Heart left ventricle (tissue), 16 donors: ENCODE data around the gene DHX57. TPM values are rescaled to one million over a fixed set of nuclear protein-coding genes. Genes with fewer than 3 reads are reported as not detected.
A peak's percentile ranks its signal among the peaks of the same experiment; 100 is the strongest.
"Not testable (repeated sequence)": the region's sequence is repeated elsewhere in the genome, so short reads cannot be mapped to it uniquely, and the experiment has no call there.

Experiments
- ATAC-seq, 4 donors: fragments of 200-7000 bp; cut with Tn5 transposase; one replicate each; pipeline ENCODE4 v1.9.1; 2020 to 2022; ENCODE audit warnings: moderate library complexity in 4 of 4, mild to moderate bottlenecking in 3 of 4, moderate number of reproducible peaks in 1 of 4
- DNase-seq, 5 donors: peaks; one replicate each; pipeline ENCODE4 v3.0.0-alpha.2; 2020
- H3K27ac ChIP-seq, 12 donors: fragments of 200-600 bp; sonication (generic) in 4 of 12; one replicate each; pipeline versions ENCODE4 v1.5.0 to v1.8.0; 2016 to 2022; ENCODE audit warnings: mild to moderate bottlenecking in 2 of 12
- H3K27me3 ChIP-seq, 9 donors: fragments of 200-600 bp; sonication (generic) in 2 of 9; one replicate each; pipeline versions ENCODE4 v1.5.1 to v1.8.0; 2016 to 2022; ENCODE audit warnings: mild to moderate bottlenecking in 3 of 9
- H3K36me3 ChIP-seq, 9 donors: fragments of 200-600 bp; sonication (generic) in 2 of 9; one replicate each; pipeline versions ENCODE4 v1.5.0 to v1.8.0; 2018 to 2022; ENCODE audit warnings: mild to moderate bottlenecking in 2 of 9
- H3K4me1 ChIP-seq, 12 donors: fragments of 200-600 bp; sonication (generic) in 4 of 12; one replicate each; pipeline versions ENCODE4 v1.5.0 to v1.8.0; 2016 to 2022; ENCODE audit warnings: mild to moderate bottlenecking in 3 of 12
- H3K4me3 ChIP-seq, 12 donors: fragments of 200-600 bp; sonication (generic) in 4 of 12; one replicate each; pipeline versions ENCODE4 v1.5.0 to v1.8.0; 2017 to 2022; ENCODE audit warnings: mild to moderate bottlenecking in 9 of 12, moderate library complexity in 4 of 12
- H3K9me3 ChIP-seq, 12 donors: fragments of 200-600 bp; sonication (generic) in 4 of 12; one replicate each; pipeline versions ENCODE4 v1.5.0 to v1.8.0; 2016 to 2022; ENCODE audit warnings: mild to moderate bottlenecking in 1 of 12
- POLR2A ChIP-seq, 2 donors: fragments of 450-650 bp; IDR thresholded peaks; one replicate each; pipeline ENCODE4 v1.6.1; 2017; ENCODE audit warnings: antibody characterized with exemption in 2 of 2, mild to moderate bottlenecking in 2 of 2, moderate library complexity in 2 of 2
- WGBS, 4 donors: extraction: QIAGEN DNeasy Blood & Tissue Kit in 2 of 4; methylation state at CpG; one replicate each; pipeline versions ENCODE4 v1.1.5 to v1.1.7; 2013 to 2018; 5-methylcytosine and 5-hydroxymethylcytosine counted together
- intact Hi-C, 10 donors: fragments of 100-400 bp; cut with DNase I; formaldehyde crosslinking; loops; one replicate each; pipeline versions ENCODE4 v1.11.1 to v1.14.2; 2022
- polyA plus RNA-seq, 2 donors: library from polyadenylated mRNA; stranded (reverse); fragments of 200-250 nt; gene quantifications; one replicate each; pipeline ENCODE4 v1.2.3, GENCODE V29; 2013
- total RNA-seq, 9 donors: library from RNA; depleted of rRNA in 2 of 9; stranded (reverse); fragments of >200 nt in 2 of 9; fragmentation: NEBNext Ultra II Directional in 3 of 9; extraction: Animal tissue kit (Norgen Biotek cat#: 25700) in 3 of 9; gene quantifications; one replicate each; pipeline versions ENCODE4 v1.1.0 to v1.2.4, GENCODE V29; 2016 to 2023
- TF ChIP-seq, protein P1 (sequence below), 12 donors: fragments of 200-600 bp; sonication (generic) in 4 of 12; IDR thresholded peaks; one replicate each; pipeline versions ENCODE4 v1.5.0 to v1.8.0; 2018 to 2022; ENCODE audit warnings: antibody characterized with exemption in 12 of 12, mild to moderate bottlenecking in 5 of 12
- donor health status: ischemic (EF 13 %, LVEDD 7.1; RV severe dilation, severe dysfunction).
- donor health status: healthy with polysubstance abuse.
- donor health status: DM: no; HTN: yes; CAD: no.
- donor health status: DM: no; HTN: no; CAD: no.
- donor health status: ischemic (EF 25% LVEDD 6.9; RV normal size, moderate dysfunction).
- donor health status: ischemic (EF 25% LVEDD 5.7; RV mildly dilated, moderate dysfunction).
- donor health status: healthy.
- donor health status: DM: yes; HTN: yes; CAD: no.
- donor health status: ischemic (EF 35%, LVEDD 5.7; RV mildly dilated, moderate dysfunction).
- donor health status: nonischemic (EF 11% LVEDD 7.7; RV severe dilation, severe dysfunction).
- donor health status: DM: yes; HTN: yes; CAD: no.
- donor health status: PGD.
- donor health status: ischemic (EF 29% LVEDD 5.4; RV normal size, mild dysfunction).
- donor health status: nonischemic (EF 23%, LVEDD 6.1; RV moderate dilation, normal function).

The DHX57 gene
- total and polyA plus RNA-seq, 11 donors, result 4.1 to 15.0 (median 9.4) TPM

DNA sequence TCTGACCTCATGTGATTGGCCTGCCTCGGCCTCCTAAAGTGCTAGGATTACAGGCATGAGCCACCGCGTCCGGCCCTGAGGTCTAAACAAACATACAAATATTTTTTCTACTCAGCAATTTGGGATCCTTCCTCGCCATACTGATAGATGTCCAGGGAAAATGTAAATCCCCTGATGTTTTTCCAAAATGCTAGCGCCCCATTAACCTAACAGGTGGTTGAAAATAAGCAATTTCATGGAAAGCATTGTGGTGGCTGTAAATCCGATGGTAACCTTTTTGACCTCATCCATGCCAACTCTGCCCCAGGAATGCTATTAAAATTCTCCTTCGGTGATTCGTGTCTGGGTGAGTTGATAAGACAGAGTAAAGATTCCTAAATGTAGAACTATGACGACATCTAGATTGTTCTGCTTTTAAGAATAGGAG lies 78.5 kb downstream of the DHX57 start:
- ATAC-seq (peak in 2 of 4 donors; percentile 26 to 53), DNase-seq (no peak)
- intact Hi-C loops, result no loop called here
- Histone ChIP-seq H3K9me3 (no peaks in the 10 kb centered on the region), H3K36me3 (peaks cover 0 to 37% (median 13%) of the 10 kb centered on the region in 9 donors), H3K4me3 (no peak overlapping the region), H3K27ac (no peak overlapping the region), H3K4me1 (peaks cover 0 to 4% (median 0%) of the 10 kb centered on the region in 12 donors), H3K27me3 (no peaks in the 10 kb centered on the region)
- WGBS, 4 donors, result 69 to 73% (median 73%) methylated on average over 10 of the region's 10 CpGs
- TF ChIP-seq, protein P1, sequence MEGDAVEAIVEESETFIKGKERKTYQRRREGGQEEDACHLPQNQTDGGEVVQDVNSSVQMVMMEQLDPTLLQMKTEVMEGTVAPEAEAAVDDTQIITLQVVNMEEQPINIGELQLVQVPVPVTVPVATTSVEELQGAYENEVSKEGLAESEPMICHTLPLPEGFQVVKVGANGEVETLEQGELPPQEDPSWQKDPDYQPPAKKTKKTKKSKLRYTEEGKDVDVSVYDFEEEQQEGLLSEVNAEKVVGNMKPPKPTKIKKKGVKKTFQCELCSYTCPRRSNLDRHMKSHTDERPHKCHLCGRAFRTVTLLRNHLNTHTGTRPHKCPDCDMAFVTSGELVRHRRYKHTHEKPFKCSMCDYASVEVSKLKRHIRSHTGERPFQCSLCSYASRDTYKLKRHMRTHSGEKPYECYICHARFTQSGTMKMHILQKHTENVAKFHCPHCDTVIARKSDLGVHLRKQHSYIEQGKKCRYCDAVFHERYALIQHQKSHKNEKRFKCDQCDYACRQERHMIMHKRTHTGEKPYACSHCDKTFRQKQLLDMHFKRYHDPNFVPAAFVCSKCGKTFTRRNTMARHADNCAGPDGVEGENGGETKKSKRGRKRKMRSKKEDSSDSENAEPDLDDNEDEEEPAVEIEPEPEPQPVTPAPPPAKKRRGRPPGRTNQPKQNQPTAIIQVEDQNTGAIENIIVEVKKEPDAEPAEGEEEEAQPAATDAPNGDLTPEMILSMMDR (IDR thresholded peaks at IDR 0.05), result no peak
- no peak for TF ChIP-seq POLR2A (IDR thresholded peaks at IDR 0.05)

DNA sequence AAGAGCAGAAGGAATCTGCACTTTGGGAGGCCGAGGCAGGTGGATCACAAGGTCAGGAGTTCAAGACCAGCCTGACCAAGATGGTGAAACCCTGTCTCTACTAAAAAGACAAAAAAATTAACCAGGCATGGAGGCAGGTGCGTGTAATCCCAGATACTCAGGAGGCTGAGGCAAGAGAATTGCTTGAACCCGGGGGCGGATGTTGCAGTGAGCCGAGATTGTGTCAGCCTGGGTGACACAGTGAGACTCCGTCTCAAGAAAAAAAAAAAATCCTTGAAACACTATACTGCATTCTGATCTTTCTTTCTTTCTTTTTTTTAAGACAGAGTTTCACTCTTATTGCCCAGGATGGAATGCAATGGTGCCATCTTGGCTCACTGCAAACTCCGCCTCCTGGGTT lies 80.7 kb downstream of the DHX57 start:
- H3K27me3 ChIP-seq, H3K4me1 ChIP-seq, intact Hi-C loops, DNase-seq, H3K9me3 ChIP-seq, H3K27ac ChIP-seq, H3K4me3 ChIP-seq, ATAC-seq: not testable (repeated sequence)
- peaks cover 0 to 22% (median 6%) of the 10 kb centered on the region in 9 donors for H3K36me3 ChIP-seq
- 93 to 96% (median 94%) methylated on average over 7 of the region's 7 CpGs for WGBS, 4 donors

DNA sequence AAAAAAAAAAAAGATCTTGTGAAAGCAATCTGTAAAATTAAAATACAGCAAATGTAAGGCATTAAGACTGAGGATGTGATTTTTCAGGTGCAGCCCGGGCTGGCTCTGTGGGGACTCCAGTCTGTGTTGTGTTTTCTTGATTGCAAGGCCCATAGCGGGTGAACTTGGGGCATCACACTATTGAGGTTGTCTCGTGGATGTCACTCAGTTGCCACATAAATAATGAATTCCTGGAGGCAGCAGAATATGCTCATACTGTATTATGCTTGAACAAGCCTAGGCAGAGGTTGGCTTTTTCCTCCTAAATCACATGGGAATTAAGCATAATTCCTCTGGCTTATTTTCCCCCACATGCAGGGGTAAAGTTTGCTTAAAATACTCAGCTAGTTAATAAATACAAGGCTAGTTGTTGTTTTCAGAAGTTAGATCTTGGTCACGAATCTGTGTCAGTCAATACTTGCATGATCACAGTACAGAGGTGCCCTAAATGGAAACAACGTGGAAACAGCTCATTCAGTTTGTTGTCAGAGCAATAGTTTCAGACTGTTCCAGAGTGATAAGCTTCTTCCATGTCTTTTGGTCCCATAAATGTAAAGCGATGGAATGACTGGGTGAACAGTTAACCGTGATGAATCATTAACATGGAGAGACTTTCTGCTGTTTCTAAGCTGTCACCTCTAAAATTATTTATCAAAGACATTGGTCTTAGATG lies 81.3 kb downstream of the DHX57 start:
- peaks cover 0 to 4% (median 0%) of the 10 kb centered on the region in 12 donors for H3K4me1 ChIP-seq
- H3K4me3 ChIP-seq, result no peak overlapping the region
- DNase-seq, result no peak
- no peaks in the 10 kb centered on the region for H3K27me3 ChIP-seq
- no peaks in the 10 kb centered on the region for H3K9me3 ChIP-seq
- no peak for TF ChIP-seq POLR2A (IDR thresholded peaks at IDR 0.05)
- TF ChIP-seq, protein P1 (IDR thresholded peaks at IDR 0.05), result no peak
- H3K36me3 ChIP-seq, result peaks cover 0 to 22% (median 6%) of the 10 kb centered on the region in 9 donors
- intact Hi-C loops, result no loop called here
- no peak overlapping the region for H3K27ac ChIP-seq
- WGBS, 4 donors, result 82 to 89% (median 86%) methylated on average over 7 of the region's 7 CpGs
- ATAC-seq, result no peak

DNA sequence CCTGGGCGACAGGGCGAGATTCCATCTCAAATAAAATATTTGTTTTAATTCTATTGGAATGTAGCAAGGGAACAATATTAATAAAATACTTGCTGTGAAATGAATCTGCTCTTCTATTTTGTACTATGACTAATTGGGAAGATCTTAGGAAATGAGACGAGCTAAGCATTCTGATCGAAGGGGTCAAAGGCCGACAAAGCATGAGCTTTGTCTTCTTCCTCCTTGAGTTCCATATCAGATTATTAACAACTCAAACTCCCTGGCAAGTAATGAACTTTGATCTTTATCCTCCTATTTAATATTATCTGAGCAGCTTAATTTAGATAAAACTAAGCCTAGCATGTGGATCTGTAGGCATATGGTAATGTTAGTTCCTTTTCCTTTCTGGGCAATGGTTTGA lies 82.2 kb downstream of the DHX57 start:
- Histone ChIP-seq H3K4me1 (peaks cover 0 to 4% (median 0%) of the 10 kb centered on the region in 12 donors), H3K27ac (no peak overlapping the region), H3K9me3 (no peaks in the 10 kb centered on the region), H3K4me3 (no peak overlapping the region), H3K27me3 (no peaks in the 10 kb centered on the region), H3K36me3 (peaks cover 0 to 16% (median 4%) of the 10 kb centered on the region in 9 donors)
- DNase-seq (no peak), ATAC-seq (no peak)
- intact Hi-C loops, result no loop called here
- WGBS, 4 donors, result 89 to 93% (median 91%) methylated on average over 5 of the region's 5 CpGs
- TF ChIP-seq, protein P1 (IDR thresholded peaks at IDR 0.05), result no peak
- TF ChIP-seq POLR2A (IDR thresholded peaks at IDR 0.05), result no peak
